HL-60 (cell line): Measurements from ENCODE around the gene LRRK1.

Experiments
- DNase-seq, 2 experiments: peaks; one replicate each; pipeline ENCODE4 v3.0.0-alpha.2; 2010 to 2020; ENCODE audit warnings: low read depth in 1 of 2, low spot score in 1 of 2
- H3K27ac ChIP-seq: fragments of 250-450 bp; sonication (Bioruptor Pico); replicated peaks from 2 replicates; pipeline ENCODE4 v1.5.1; 2020; ENCODE audit warnings: mild to moderate bottlenecking, moderate library complexity
- H3K27me3 ChIP-seq: fragments of 250-450 bp; sonication (Bioruptor Pico); 2 replicates; pipeline ENCODE4 v1.5.1; 2021; ENCODE audit warnings: mild to moderate bottlenecking, moderate library complexity; ENCODE audit not compliant: insufficient read depth, poor library complexity, severe bottlenecking
- H3K4me3 ChIP-seq: replicated peaks from 2 replicates; pipeline ENCODE4 v1.5.1; 2011; ENCODE audit warnings: mild to moderate bottlenecking, control low read depth, low read length; ENCODE audit not compliant: insufficient read depth
- CTCF ChIP-seq: IDR thresholded peaks from one replicate; pipeline ENCODE4 v1.5.1; 2011; ENCODE audit warnings: low read length, control low read depth, inconsistent platforms; ENCODE audit not compliant: insufficient read depth
- GABPA ChIP-seq: IDR thresholded peaks from 2 replicates; pipeline ENCODE4 v1.6.1; 2012; ENCODE audit warnings: low read depth
- POLR2AphosphoS5 ChIP-seq: IDR thresholded peaks from 2 replicates; pipeline ENCODE4 v1.6.1; 2012; ENCODE audit warnings: low read depth
- REST ChIP-seq: IDR thresholded peaks from 2 replicates; pipeline ENCODE4 v1.6.1; 2012; ENCODE audit warnings: low read depth; ENCODE audit not compliant: insufficient replicate concordance
- SPI1 ChIP-seq: IDR thresholded peaks from 2 replicates; pipeline ENCODE4 v1.6.1; 2012; ENCODE audit warnings: low read depth, mild to moderate bottlenecking, borderline replicate concordance

Gene LRRK1

GRCh38 chr15:100875495-100875894 is 43.7 kb upstream of the LRRK1 start:
- no peak for DNase-seq
- TF ChIP-seq GABPA: no peak
- no peak for TF ChIP-seq SPI1
- TF ChIP-seq POLR2AphosphoS5: no peak
- no peak for TF ChIP-seq CTCF
- no peak for TF ChIP-seq REST
- no peak overlapping the region for H3K4me3 ChIP-seq
- H3K27me3 ChIP-seq: peaks cover 27% of the 10 kb centered on the region
- H3K27ac ChIP-seq: no peak overlapping the region

GRCh38 chr15:100875976-100876375 is 43.2 kb upstream of the LRRK1 start:
- Histone ChIP-seq H3K4me3 (no peak overlapping the region), H3K27me3 (peaks cover 31% of the 10 kb centered on the region), H3K27ac (no peak overlapping the region)
- DNase-seq: no peak
- TF ChIP-seq GABPA (no peak), REST (no peak), POLR2AphosphoS5 (no peak), SPI1 (no peak), CTCF (no peak)

- H3K4me3 ChIP-seq: no peak overlapping the region
- TF ChIP-seq REST (no peak), GABPA (no peak), CTCF (no peak), SPI1 (no peak), POLR2AphosphoS5 (no peak)
- DNase-seq: no peak
- no peak overlapping the region for H3K27ac ChIP-seq
- peaks cover 43% of the 10 kb centered on the region for H3K27me3 ChIP-seq
These were observed 41.6 kb upstream of the LRRK1 start for GRCh38 chr15:100877551-100877950.
